ENCODE results near the gene CEP170. TPM values are rescaled to one million over a fixed set of nuclear protein-coding genes. Genes with fewer than 3 reads are reported as not detected.
A peak's percentile ranks its signal among the peaks of the same experiment; 100 is the strongest.
"Not testable (repeated sequence)": the region's sequence is repeated elsewhere in the genome, so short reads cannot be mapped to it uniquely, and the experiment has no call there.

CEP170 gene
- total RNA-seq, 4 donors from 2014 or later = 6.0 to 92.4 (median 13.8) TPM

- H3K9me3 ChIP-seq, H3K4me3 ChIP-seq, H3K27me3 ChIP-seq, H3K27ac ChIP-seq, H3K4me1 ChIP-seq, H3K36me3 ChIP-seq, DNase-seq: not testable (repeated sequence)
These were observed 132.1 kb downstream of the CEP170 start for GRCh38 chr1:243122876-243123409.

- H3K4me1 ChIP-seq, DNase-seq, H3K36me3 ChIP-seq, H3K9me3 ChIP-seq, H3K4me3 ChIP-seq, H3K27ac ChIP-seq, H3K27me3 ChIP-seq: not testable (repeated sequence)
These were observed 133.1 kb downstream of the CEP170 start for GRCh38 chr1:243121939-243122338.

- H3K4me3 ChIP-seq, H3K36me3 ChIP-seq, H3K9me3 ChIP-seq, H3K27ac ChIP-seq, H3K27me3 ChIP-seq, H3K4me1 ChIP-seq, DNase-seq: not testable (repeated sequence)
These were observed 136.3 kb downstream of the CEP170 start for GRCh38 chr1:243118601-243119322.

GRCh38 chr1:243116187-243116586, 138.9 kb downstream of the CEP170 start:
- not testable (repeated sequence) for H3K9me3 ChIP-seq, H3K36me3 ChIP-seq, H3K27ac ChIP-seq, H3K27me3 ChIP-seq, H3K4me3 ChIP-seq, DNase-seq, H3K4me1 ChIP-seq

GRCh38 chr1:243114769-243115168, 140.3 kb downstream of the CEP170 start:
- H3K27me3 ChIP-seq, H3K36me3 ChIP-seq, H3K4me1 ChIP-seq, H3K9me3 ChIP-seq, H3K4me3 ChIP-seq, DNase-seq, H3K27ac ChIP-seq: not testable (repeated sequence)

GRCh38 chr1:243114059-243114713, 140.9 kb downstream of the CEP170 start:
- not testable (repeated sequence) for H3K4me3 ChIP-seq, H3K9me3 ChIP-seq, H3K4me1 ChIP-seq, H3K36me3 ChIP-seq, H3K27ac ChIP-seq, H3K27me3 ChIP-seq
- peak in 1 of 3 donors; percentile 16 for DNase-seq

- H3K27ac ChIP-seq, H3K4me3 ChIP-seq, H3K9me3 ChIP-seq, DNase-seq, H3K27me3 ChIP-seq, H3K36me3 ChIP-seq, H3K4me1 ChIP-seq: not testable (repeated sequence)
These were observed 147.9 kb downstream of the CEP170 start for GRCh38 chr1:243107171-243107570.

- not testable (repeated sequence) for H3K9me3 ChIP-seq, H3K4me1 ChIP-seq, H3K27me3 ChIP-seq, H3K4me3 ChIP-seq, DNase-seq, H3K36me3 ChIP-seq, H3K27ac ChIP-seq
These were observed 149.3 kb downstream of the CEP170 start for GRCh38 chr1:243105652-243106332.

- H3K27ac ChIP-seq = not testable (repeated sequence)
These were observed 150.0 kb downstream of the CEP170 start for GRCh38 chr1:243105104-243105503.

GRCh38 chr1:243104452-243104851, 150.6 kb downstream of the CEP170 start:
- H3K4me1 ChIP-seq, DNase-seq, H3K27ac ChIP-seq, H3K27me3 ChIP-seq, H3K36me3 ChIP-seq, H3K4me3 ChIP-seq, H3K9me3 ChIP-seq: not testable (repeated sequence)

More at GRCh38 chr1:243105104-243105503, 150.0 kb downstream of the CEP170 start:
- H3K4me1 ChIP-seq, H3K36me3 ChIP-seq, DNase-seq, H3K27me3 ChIP-seq, H3K4me3 ChIP-seq, H3K9me3 ChIP-seq: not testable (repeated sequence)

- not testable (repeated sequence) for H3K9me3 ChIP-seq, H3K36me3 ChIP-seq, H3K27me3 ChIP-seq, H3K4me1 ChIP-seq, H3K27ac ChIP-seq
- peak in 2 of 3 donors; percentile 27 to 47 for DNase-seq
- peak overlapping the region in 3 of 4 donors; percentile 25 to 36 (median 25) for H3K4me3 ChIP-seq
These were observed 153.5 kb downstream of the CEP170 start for GRCh38 chr1:243101551-243102050.

GRCh38 chr1:243087368-243087767, 167.7 kb downstream of the CEP170 start:
- not testable (repeated sequence) for H3K4me1 ChIP-seq, H3K36me3 ChIP-seq, H3K9me3 ChIP-seq, H3K27me3 ChIP-seq, H3K4me3 ChIP-seq, H3K27ac ChIP-seq, DNase-seq

Data from Peyer's patch (tissue), 4 donors.